GM21717 (cell line): ENCODE measurements around the gene CMC2.
A peak's percentile ranks its signal among the peaks of the same experiment; 100 is the strongest.

ENCODE experiments used
- ATAC-seq: cut with Tn5 transposase; IDR thresholded peaks from one replicate; pipeline ENCODE4 v1.9.1; 2021; ENCODE audit warnings: mild to moderate bottlenecking, moderate library complexity; ENCODE audit not compliant: unreplicated experiment

CMC2 gene

GRCh38 chr16:80981103-80981502 is 25.6 kb downstream of the CMC2 start:
- no peak for ATAC-seq

DNA sequence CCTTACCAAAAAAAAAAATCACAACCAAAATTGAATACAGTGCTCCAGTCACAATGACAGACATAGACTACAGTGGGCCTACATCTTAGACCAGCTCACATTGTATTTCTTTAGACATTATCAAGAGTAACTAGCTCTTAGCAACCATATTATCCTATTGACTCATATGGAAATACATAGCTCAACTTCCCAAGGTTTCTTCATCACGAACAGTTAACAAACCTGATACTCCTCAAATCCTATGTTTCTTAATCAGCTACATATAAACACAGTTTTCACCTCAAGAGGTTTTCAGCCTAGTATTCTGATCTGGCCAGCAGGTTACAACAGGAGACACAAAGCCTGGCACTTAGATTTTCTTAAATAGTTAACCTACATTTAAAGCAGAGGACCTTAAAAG is 29.7 kb downstream of the CMC2 start:
- ATAC-seq: no peak

DNA sequence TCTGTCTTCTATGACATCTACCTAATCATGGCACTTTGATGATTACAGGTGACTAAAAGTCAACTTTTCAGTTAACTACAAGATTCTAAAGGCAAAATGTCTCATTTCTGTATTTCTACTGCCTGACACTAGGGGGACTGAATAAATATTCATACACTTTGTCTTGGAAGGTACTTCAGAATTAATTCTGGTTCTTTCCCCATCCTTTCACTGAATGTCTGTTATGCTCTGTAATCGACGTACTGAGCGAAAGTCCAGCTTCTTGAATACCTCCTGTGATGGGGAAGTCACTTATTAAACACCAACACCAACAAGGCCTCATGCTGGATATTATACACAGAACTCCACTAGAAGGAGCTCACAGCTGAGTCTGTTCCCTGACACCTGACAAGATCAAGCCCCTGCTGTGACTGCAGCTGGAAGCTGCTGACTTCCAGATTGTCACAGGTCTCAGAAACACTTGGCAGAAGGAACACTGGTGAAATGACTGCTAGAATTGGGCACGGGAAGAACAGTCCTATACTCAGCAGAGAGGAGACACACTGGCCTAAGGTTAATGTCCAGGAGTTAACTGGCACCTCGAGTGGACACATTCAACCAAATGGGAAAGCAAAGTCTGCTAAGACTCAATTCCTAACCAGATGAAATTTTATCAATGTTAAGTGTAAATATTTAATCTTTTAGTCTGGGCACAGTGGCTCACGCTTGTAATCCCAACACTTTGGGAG is 31.9 kb downstream of the CMC2 start:
- no peak for ATAC-seq

GRCh38 chr16:80973991-80974390 is 32.7 kb downstream of the CMC2 start:
- no peak for ATAC-seq

- no peak for ATAC-seq
These were observed 34.1 kb downstream of the CMC2 start for GRCh38 chr16:80972611-80973010.

DNA sequence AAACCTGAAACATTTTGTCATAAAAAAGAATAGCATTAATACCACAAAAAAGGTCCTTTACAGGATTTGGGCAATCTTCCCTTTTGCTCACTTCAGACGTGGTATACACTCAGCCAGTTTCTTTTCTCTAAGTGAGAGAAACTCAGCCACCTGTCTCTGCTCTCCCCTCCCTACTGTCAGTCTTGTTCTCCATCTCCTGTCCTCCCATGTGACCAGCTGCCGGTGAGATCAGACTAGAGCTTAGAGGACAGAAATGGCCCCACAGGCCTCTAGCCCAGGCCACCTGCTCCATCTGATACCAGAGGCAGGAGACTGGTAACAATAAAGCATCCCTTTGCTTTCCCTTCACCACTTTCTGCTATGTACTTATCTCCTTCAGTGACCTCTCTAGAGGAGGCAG is 34.9 kb downstream of the CMC2 start:
- peak; percentile 82 for ATAC-seq

- ATAC-seq: no peak
These were observed 37.6 kb downstream of the CMC2 start for GRCh38 chr16:80969114-80969484.

- no peak for ATAC-seq
These were observed 38.1 kb downstream of the CMC2 start for GRCh38 chr16:80968386-80969113.

GRCh38 chr16:80966617-80967016 is 40.1 kb downstream of the CMC2 start:
- no peak for ATAC-seq

DNA sequence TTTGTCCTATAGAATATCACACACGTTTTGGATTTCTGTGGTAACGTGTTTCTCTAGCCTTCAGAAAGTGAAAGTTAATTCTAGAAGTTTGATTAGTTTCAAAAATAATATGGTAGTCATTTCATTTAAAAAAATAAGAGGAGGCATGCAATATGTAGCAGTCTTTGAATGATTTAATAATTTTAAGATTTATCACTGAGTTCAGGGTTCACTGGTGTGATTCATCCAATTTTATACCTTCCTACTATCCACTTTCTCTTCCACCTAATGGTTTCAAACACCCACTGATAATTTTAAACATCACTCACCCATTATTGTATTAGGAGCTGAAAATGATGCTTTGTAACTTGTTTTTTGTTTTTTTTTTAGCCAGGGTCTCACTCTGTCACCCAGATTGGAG is 42.3 kb downstream of the CMC2 start:
- no peak for ATAC-seq

DNA sequence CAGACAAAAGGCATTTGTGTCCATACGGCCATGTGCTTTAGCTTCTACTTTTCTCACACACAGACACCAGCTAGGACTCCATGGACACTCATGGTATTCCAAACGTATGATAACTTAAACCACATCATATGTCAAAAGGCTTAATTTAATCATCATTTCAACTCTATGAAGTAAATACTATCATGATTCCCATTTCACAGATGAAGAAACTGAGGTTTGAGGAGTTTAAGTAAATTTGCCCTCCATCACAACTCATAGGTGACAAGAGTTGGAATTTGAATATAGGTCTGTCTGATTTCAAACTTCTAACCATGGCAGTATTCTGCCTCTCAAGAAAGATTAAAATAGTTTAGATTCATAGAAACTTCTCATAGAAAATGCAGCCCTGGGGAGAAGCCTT is 43.8 kb downstream of the CMC2 start:
- ATAC-seq: no peak

GRCh38 chr16:80958284-80958683 is 48.4 kb downstream of the CMC2 start:
- no peak for ATAC-seq

GRCh38 chr16:80954985-80955384 is 51.7 kb downstream of the CMC2 start:
- no peak for ATAC-seq

- ATAC-seq: peak; percentile 64
These were observed 57.7 kb downstream of the CMC2 start for GRCh38 chr16:80948886-80949493.

DNA sequence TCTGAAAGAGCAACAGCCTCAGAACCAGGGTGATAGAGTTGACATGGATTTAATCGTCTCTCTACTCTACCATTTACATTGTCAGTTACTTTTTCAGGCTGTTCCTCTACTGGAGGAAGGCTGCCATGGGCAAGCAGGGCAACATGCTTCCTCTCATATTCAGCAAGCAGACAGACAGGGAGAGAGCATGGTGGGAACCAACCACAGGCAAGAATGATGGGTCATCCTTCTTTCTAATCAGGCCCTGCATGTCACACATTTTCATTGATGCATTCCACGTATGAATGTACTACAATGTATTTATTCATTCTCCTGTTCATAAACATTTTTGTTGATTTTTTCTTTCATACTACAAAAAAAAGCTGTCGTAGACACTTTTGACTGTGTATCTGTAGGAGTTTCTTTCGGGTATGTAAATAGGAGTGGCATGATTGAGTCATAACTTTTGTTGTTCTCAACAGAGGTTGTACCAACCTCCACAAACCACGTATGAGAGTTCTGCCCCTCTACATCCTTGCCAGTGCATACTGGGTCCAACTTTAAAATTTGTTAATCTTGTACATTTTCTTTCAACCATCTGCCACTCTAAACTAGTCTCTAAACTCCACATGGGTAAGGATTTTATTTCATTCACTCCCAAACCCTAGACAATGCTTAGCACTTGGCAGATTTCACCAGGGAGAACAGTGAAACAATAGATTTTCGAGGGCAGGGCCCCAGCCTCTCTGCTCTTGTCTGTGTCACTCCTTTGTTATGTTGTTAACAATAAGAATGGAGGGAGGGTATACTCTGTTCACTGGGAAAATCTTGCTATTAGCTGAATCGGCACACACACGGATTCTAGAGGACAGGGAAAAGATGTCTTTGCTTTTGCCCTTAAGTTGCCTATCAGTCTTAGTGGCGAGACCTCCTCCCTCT is 58.7 kb downstream of the CMC2 start:
- no peak for ATAC-seq

DNA sequence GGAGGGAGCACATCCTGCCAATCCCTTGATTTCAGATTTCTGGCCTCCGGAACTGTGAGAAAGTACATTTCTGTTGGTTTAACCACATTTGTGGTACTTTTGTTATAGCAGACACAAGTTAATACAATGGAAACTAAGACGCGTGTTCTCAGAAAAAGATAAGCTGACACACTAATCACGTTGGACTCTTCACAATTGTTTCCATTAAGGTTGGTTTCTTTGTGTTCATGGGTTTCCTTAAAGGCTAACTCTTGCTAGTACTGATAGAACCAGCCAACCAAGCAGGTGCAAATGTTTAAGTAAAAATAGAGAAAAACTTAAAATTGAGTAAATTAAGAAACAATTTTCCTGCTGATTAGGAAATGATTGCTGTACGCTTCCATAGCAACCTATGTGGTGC is 59.4 kb downstream of the CMC2 start:
- no peak for ATAC-seq

GRCh38 chr16:80946481-80946880 is 60.2 kb downstream of the CMC2 start:
- no peak for ATAC-seq

GRCh38 chr16:80940069-80940856 is 66.4 kb downstream of the CMC2 start:
- ATAC-seq: no peak

DNA sequence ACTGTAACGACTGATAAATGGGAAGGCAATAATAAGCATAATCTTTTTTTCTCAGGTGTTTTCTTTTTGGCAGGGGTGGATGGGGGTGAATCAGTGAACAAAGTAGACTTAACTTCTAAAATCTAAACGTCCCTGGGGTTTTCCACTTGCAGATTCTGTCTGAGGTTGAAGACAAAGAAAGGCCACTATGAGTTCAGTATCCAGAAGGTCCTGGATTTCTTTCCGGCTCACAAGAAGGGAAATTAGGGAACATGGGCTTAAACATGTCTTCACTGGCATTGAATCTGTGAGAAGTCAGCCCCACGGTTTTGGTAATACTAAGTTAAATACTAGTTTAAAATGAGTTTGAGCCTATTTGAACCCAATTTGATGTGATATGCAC is 67.8 kb downstream of the CMC2 start:
- no peak for ATAC-seq
